ENCODE results near the gene SEC16B.

GRCh38 chr1:177905686-177906085, 64.2 kb downstream of the SEC16B start:
- TF ChIP-seq EZH2 (IDR thresholded peaks at IDR 0.05; ENCODE audit: insufficient read depth, poor library complexity, severe bottlenecking) (no peak), EZH2phosphoT487 (IDR thresholded peaks at IDR 0.05; ENCODE audit: insufficient read depth, low read depth) (no peak)

Data from GM23248 (cell line).